ENCODE measurements around the gene TMEM181. TPM values are rescaled to one million over a fixed set of nuclear protein-coding genes. Genes with fewer than 3 reads are reported as not detected.

TMEM181 gene
- total and polyA plus RNA-seq, 2 of the 13 experiments (the other 11 are each of a cell fraction or from before 2014, with no cell fraction given), result 59.1 to 108 TPM

DNA sequence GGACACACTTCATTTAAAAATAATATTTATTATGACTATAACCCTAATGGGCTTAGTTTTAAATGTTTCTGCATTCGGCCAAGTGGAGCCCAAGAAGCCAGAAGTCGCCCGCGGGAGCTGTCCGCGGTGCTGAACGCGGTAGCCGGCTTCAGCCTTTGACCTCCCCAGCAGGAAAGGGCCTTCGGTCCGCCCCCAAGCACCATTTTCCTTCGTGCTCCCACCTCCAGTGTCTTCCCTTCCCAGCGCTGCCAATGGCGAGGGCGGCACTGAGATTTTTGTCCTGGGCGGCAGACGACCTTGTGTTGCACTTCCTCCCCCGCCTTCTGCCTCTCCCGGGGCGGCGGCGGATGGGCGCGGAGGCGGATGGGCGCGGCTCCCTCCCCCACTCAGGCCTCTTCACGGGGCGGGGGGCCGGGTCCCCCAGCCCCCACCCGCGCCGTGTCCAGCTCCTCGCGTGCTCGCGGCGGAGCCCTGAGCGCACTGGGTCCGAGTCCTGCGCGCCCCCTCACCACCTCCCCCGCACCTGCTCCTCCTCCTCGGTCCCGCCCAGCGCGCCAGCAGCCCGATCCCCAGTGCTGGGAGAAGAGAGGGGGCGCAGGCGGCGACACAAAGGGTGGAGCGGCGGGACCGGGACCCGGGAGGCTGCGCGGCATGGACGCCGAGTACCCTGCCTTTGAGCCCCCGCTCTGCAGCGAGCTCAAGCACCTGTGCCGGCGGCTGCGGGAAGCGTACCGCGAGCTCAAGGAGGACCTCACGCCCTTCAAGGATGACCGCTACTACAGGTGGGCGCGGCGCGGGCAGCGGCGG is 23.6 kb upstream of the TMEM181 start (continued):
- TF ChIP-seq, protein P1, sequence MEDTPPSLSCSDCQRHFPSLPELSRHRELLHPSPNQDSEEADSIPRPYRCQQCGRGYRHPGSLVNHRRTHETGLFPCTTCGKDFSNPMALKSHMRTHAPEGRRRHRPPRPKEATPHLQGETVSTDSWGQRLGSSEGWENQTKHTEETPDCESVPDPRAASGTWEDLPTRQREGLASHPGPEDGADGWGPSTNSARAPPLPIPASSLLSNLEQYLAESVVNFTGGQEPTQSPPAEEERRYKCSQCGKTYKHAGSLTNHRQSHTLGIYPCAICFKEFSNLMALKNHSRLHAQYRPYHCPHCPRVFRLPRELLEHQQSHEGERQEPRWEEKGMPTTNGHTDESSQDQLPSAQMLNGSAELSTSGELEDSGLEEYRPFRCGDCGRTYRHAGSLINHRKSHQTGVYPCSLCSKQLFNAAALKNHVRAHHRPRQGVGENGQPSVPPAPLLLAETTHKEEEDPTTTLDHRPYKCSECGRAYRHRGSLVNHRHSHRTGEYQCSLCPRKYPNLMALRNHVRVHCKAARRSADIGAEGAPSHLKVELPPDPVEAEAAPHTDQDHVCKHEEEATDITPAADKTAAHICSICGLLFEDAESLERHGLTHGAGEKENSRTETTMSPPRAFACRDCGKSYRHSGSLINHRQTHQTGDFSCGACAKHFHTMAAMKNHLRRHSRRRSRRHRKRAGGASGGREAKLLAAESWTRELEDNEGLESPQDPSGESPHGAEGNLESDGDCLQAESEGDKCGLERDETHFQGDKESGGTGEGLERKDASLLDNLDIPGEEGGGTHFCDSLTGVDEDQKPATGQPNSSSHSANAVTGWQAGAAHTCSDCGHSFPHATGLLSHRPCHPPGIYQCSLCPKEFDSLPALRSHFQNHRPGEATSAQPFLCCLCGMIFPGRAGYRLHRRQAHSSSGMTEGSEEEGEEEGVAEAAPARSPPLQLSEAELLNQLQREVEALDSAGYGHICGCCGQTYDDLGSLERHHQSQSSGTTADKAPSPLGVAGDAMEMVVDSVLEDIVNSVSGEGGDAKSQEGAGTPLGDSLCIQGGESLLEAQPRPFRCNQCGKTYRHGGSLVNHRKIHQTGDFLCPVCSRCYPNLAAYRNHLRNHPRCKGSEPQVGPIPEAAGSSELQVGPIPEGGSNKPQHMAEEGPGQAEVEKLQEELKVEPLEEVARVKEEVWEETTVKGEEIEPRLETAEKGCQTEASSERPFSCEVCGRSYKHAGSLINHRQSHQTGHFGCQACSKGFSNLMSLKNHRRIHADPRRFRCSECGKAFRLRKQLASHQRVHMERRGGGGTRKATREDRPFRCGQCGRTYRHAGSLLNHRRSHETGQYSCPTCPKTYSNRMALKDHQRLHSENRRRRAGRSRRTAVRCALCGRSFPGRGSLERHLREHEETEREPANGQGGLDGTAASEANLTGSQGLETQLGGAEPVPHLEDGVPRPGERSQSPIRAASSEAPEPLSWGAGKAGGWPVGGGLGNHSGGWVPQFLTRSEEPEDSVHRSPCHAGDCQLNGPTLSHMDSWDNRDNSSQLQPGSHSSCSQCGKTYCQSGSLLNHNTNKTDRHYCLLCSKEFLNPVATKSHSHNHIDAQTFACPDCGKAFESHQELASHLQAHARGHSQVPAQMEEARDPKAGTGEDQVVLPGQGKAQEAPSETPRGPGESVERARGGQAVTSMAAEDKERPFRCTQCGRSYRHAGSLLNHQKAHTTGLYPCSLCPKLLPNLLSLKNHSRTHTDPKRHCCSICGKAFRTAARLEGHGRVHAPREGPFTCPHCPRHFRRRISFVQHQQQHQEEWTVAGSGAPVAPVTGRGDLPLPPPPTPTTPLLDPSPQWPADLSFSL (CRISPR knock-in tag; IDR thresholded peaks at IDR 0.05), result 0 out of 2 replicates have a peak, but pooled peaks have one; percentile 33
- TF ChIP-seq HDAC1 (CRISPR knock-in tag; IDR thresholded peaks at IDR 0.05), result peak; percentile 90
- peak; percentile 75; the same call in 1 of the 2 replicates for TF ChIP-seq ZNF784 (CRISPR knock-in tag; IDR thresholded peaks at IDR 0.05; ENCODE audit: borderline replicate concordance)
- peak; percentile 90 for TF ChIP-seq KDM4B (CRISPR knock-in tag; IDR thresholded peaks at IDR 0.05)
- TF ChIP-seq ZNF276 (CRISPR knock-in tag; IDR thresholded peaks at IDR 0.05; ENCODE audit: low read depth), result no peak
- peak; percentile 83 for TF ChIP-seq MTA1 (CRISPR knock-in tag; IDR thresholded peaks at IDR 0.05; ENCODE audit: borderline replicate concordance)
- peak; percentile 94 for TF ChIP-seq ZNF704 (CRISPR knock-in tag; IDR thresholded peaks at IDR 0.05; ENCODE audit: borderline replicate concordance)
- peak; percentile 86; the same call in 1 of the 2 replicates for TF ChIP-seq ZNF790 (CRISPR knock-in tag; IDR thresholded peaks at IDR 0.05; ENCODE audit: borderline replicate concordance)
- TF ChIP-seq, protein P2, sequence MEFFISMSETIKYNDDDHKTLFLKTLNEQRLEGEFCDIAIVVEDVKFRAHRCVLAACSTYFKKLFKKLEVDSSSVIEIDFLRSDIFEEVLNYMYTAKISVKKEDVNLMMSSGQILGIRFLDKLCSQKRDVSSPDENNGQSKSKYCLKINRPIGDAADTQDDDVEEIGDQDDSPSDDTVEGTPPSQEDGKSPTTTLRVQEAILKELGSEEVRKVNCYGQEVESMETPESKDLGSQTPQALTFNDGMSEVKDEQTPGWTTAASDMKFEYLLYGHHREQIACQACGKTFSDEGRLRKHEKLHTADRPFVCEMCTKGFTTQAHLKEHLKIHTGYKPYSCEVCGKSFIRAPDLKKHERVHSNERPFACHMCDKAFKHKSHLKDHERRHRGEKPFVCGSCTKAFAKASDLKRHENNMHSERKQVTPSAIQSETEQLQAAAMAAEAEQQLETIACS (CRISPR knock-in tag; IDR thresholded peaks at IDR 0.05), result no peak
- TF ChIP-seq, protein P3, sequence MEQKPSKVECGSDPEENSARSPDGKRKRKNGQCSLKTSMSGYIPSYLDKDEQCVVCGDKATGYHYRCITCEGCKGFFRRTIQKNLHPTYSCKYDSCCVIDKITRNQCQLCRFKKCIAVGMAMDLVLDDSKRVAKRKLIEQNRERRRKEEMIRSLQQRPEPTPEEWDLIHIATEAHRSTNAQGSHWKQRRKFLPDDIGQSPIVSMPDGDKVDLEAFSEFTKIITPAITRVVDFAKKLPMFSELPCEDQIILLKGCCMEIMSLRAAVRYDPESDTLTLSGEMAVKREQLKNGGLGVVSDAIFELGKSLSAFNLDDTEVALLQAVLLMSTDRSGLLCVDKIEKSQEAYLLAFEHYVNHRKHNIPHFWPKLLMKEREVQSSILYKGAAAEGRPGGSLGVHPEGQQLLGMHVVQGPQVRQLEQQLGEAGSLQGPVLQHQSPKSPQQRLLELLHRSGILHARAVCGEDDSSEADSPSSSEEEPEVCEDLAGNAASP (CRISPR knock-in tag; IDR thresholded peaks at IDR 0.05; ENCODE audit: borderline replicate concordance), result peak; percentile 95
- no peak for TF ChIP-seq MTF2 (CRISPR knock-in tag; IDR thresholded peaks at IDR 0.05; ENCODE audit: borderline replicate concordance)
- peak; percentile 60; the same call in 1 of the 2 replicates for TF ChIP-seq RBFOX2 (IDR thresholded peaks at IDR 0.05; ENCODE audit: low read depth, low read length)

All from HepG2 (cell line).